GM12878 (cell line): ENCODE results near the gene CDH20. TPM values are rescaled to one million over a fixed set of nuclear protein-coding genes. Genes with fewer than 3 reads are reported as not detected.

Experiments used
- ATAC-seq: fragments of 200-7000 bp; cut with Tn5 transposase; 3 replicates; pipeline ENCODE4 v1.9.1; 2020; ENCODE audit warnings: mild to moderate bottlenecking, moderate library complexity
- BruUV-seq: library from RNA; stranded (reverse); fragments of 400-500 nt; replicated peaks from 2 replicates; lab custom pipeline; 2021; lab: Mats Ljungman, UMichigan
- CTCF ChIA-PET: fragments of 300-600 bp; sonication (Branson Sonifier 250); formaldehyde crosslinking; extraction: SDS; loops from one replicate; lab custom pipeline; 2021; ENCODE audit warnings: inconsistent platforms; lab: Yijun Ruan, JAX
- POLR2A ChIA-PET: fragments of 350-600 bp; formaldehyde crosslinking; extraction: SDS; loops from one replicate; lab custom pipeline; 2021; ENCODE audit warnings: inconsistent platforms; lab: Charles Lee
- RAD21 ChIA-PET: fragments of 300-600 bp; sonication (Branson Sonifier 250); formaldehyde crosslinking; loops from one replicate; lab custom pipeline; 2023; ENCODE audit warnings: antibody characterized with exemption; ENCODE audit not compliant: unreplicated experiment; lab: Charles Lee
- SMC1A ChIA-PET: fragments of 300-600 bp; sonication (Branson Sonifier 250); formaldehyde crosslinking; loops from one replicate; lab custom pipeline; 2023; ENCODE audit not compliant: unreplicated experiment, uncharacterized antibody; lab: Charles Lee
- DNase-seq: peaks from one replicate; pipeline ENCODE4 v3.0.0-alpha.2; 2011; ENCODE audit warnings: low read depth, low spot score
- FAIRE-seq: peaks from 3 replicates; lab custom pipeline; 2011; peaks lifted over from hg19 to GRCh38; lab: Jason Lieb, UNC
- H2AFZ ChIP-seq: 2 replicates; pipeline ENCODE4 v1.6.0; 2011; ENCODE audit warnings: low read depth, low read length, control low read depth; ENCODE audit not compliant: control insufficient read depth
- H3K27ac ChIP-seq: 2 replicates; pipeline ENCODE4 v1.5.1; 2011; ENCODE audit warnings: control low read depth; ENCODE audit not compliant: control insufficient read depth, insufficient read depth
- H3K27me3 ChIP-seq, 2 experiments: replicated peaks in 1 of 2; 2 replicates each; pipeline versions ENCODE4 v1.6.0 to v1.6.1; 2011; ENCODE audit warnings: low read length in 1 of 2; ENCODE audit not compliant: control insufficient read depth in 2 of 2, insufficient read depth in 2 of 2
- H3K36me3 ChIP-seq, 2 experiments: 2 replicates each; pipeline ENCODE4 v1.5.1; 2011; ENCODE audit warnings: low read length in 1 of 2; ENCODE audit not compliant: control insufficient read depth in 2 of 2, insufficient read depth in 2 of 2
- H3K4me1 ChIP-seq: 2 replicates; pipeline ENCODE4 v1.6.1; 2011; ENCODE audit warnings: mild to moderate bottlenecking, low read length, moderate library complexity, mixed read lengths; ENCODE audit not compliant: control insufficient read depth, insufficient read depth
- H3K4me2 ChIP-seq: 2 replicates; pipeline ENCODE4 v1.6.0; 2011; ENCODE audit warnings: control low read depth; ENCODE audit not compliant: control insufficient read depth, insufficient read depth
- H3K4me3 ChIP-seq: fragments of 200-600 bp; sonication (generic); 2 replicates; pipeline ENCODE4 v1.5.1; 2016
- H3K79me2 ChIP-seq: 2 replicates; pipeline ENCODE4 v1.6.0; 2011; ENCODE audit warnings: low read length; ENCODE audit not compliant: control insufficient read depth, insufficient read depth
- H3K9ac ChIP-seq: 2 replicates; pipeline ENCODE4 v1.8.0; 2011; ENCODE audit warnings: low read length, control low read depth, mixed read lengths; ENCODE audit not compliant: control insufficient read depth, insufficient read depth
- H3K9me3 ChIP-seq: replicated peaks from 3 replicates; pipeline ENCODE4 v1.5.1; 2011; ENCODE audit warnings: mild to moderate bottlenecking, low read length; ENCODE audit not compliant: control insufficient read depth, insufficient read depth
- H4K20me1 ChIP-seq: 2 replicates; pipeline ENCODE4 v1.6.0; 2011; ENCODE audit not compliant: control insufficient read depth, insufficient read depth
- BMI1 ChIP-seq: fragments of 450-650 bp; IDR thresholded peaks from 2 replicates; pipeline ENCODE4 v1.6.1; 2016; ENCODE audit warnings: mild to moderate bottlenecking, moderate library complexity, borderline replicate concordance
- CREM ChIP-seq: IDR thresholded peaks from 2 replicates; pipeline ENCODE4 v1.6.1; 2014; ENCODE audit warnings: antibody characterized with exemption, low read depth
- CTCF ChIP-seq, 3 experiments: IDR thresholded peaks in 2 of 3; conservative IDR thresholded peaks in 1 of 3; 2 replicates each; pipeline ENCODE4 v1.5.1; 2011; ENCODE audit warnings: low read depth in 3 of 3, low read length in 3 of 3, mild to moderate bottlenecking in 3 of 3, control low read depth in 2 of 3, moderate library complexity in 2 of 3, inconsistent platforms in 1 of 3, mixed read lengths in 1 of 3; ENCODE audit not compliant: control insufficient read depth in 2 of 3, insufficient read depth in 1 of 3; ENCODE audit errors: extremely low read depth in 1 of 3
- EP300 ChIP-seq, 2 experiments: fragments of 150-350 bp in 1 of 2; IDR thresholded peaks; 2 replicates each; pipeline ENCODE4 v1.6.1; 2011 to 2012; ENCODE audit warnings: low read depth in 2 of 2, low read length in 2 of 2, borderline replicate concordance in 1 of 2, improper control_type of control experiment in 1 of 2, inconsistent platforms in 1 of 2; ENCODE audit not compliant: control insufficient read depth in 1 of 2
- FOXK2 ChIP-seq: fragments of 450-650 bp; IDR thresholded peaks from 2 replicates; pipeline ENCODE4 v1.6.1; 2017; ENCODE audit warnings: mild to moderate bottlenecking, moderate library complexity
- HCFC1 ChIP-seq: fragments of 150-350 bp; IDR thresholded peaks from 2 replicates; pipeline ENCODE4 v1.6.1; 2014; ENCODE audit warnings: low read length
- KLF5 ChIP-seq: fragments of 450-650 bp; IDR thresholded peaks from 2 replicates; pipeline ENCODE4 v1.6.1; 2014; ENCODE audit warnings: mild to moderate bottlenecking; ENCODE audit not compliant: partially characterized antibody
- NFYB ChIP-seq: IDR thresholded peaks from 2 replicates; pipeline ENCODE4 v1.6.1; 2011; ENCODE audit warnings: low read depth, mild to moderate bottlenecking, low read length, improper control_type of control experiment, moderate library complexity; ENCODE audit not compliant: insufficient read depth
- NR2F1 ChIP-seq: fragments of 450-650 bp; conservative IDR thresholded peaks from 2 replicates; pipeline ENCODE4 v1.6.1; 2017; ENCODE audit warnings: mild to moderate bottlenecking
- POLR2A ChIP-seq: IDR thresholded peaks from 2 replicates; pipeline ENCODE4 v1.6.1; 2011; ENCODE audit warnings: low read depth, mild to moderate bottlenecking, low read length
- RFX5 ChIP-seq: IDR thresholded peaks from 2 replicates; pipeline ENCODE4 v1.6.1; 2011; ENCODE audit warnings: low read depth, low read length, improper control_type of control experiment
- TCF7 ChIP-seq: IDR thresholded peaks from 2 replicates; pipeline ENCODE4 v1.6.1; 2014; ENCODE audit warnings: antibody characterized with exemption, borderline replicate concordance
- YBX1 ChIP-seq: fragments of 450-650 bp; IDR thresholded peaks from 2 replicates; pipeline ENCODE4 v1.6.1; 2016; ENCODE audit warnings: antibody characterized with exemption
- ZBTB33 ChIP-seq: fragments of 450-650 bp; IDR thresholded peaks from 2 replicates; pipeline ENCODE4 v1.6.1; 2017; ENCODE audit warnings: mild to moderate bottlenecking
- ZNF207 ChIP-seq: fragments of 450-650 bp; IDR thresholded peaks from 2 replicates; pipeline ENCODE4 v1.6.1; 2014; ENCODE audit warnings: antibody characterized with exemption, mild to moderate bottlenecking, borderline replicate concordance
- ZSCAN29 ChIP-seq: fragments of 450-650 bp; IDR thresholded peaks from 2 replicates; pipeline ENCODE4 v1.6.1; 2017; ENCODE audit warnings: mild to moderate bottlenecking, moderate library complexity
- WGBS: methylation state at CpG from one replicate; pipeline ENCODE4 v1.1.6; 2016; ENCODE audit warnings: low lambda C conversion rate; ENCODE audit not compliant: insufficient replicate concordance, insufficient coverage; ENCODE audit errors: missing lambda C conversion rate; 5-methylcytosine and 5-hydroxymethylcytosine counted together
- in situ Hi-C: fragments of 300-500 bp; cut with MboI; formaldehyde crosslinking; loops from 9 replicates; pipeline ENCODE4 v1.14.3; 2018; ENCODE audit warnings: mixed read lengths
- intact Hi-C: fragments of 100-400 bp; cut with micrococcal nuclease; formaldehyde crosslinking; loops from one replicate; pipeline ENCODE4 v1.14.2; 2022; ENCODE audit not compliant: unreplicated experiment
- polyA plus RNA-seq, 11 experiments: library from polyadenylated mRNA; depleted of rRNA in 4 of 11; unstranded in 6 of 11; stranded (reverse) in 5 of 11; fragments of >200 nt; fragmentation: Nextera tagmentation in 4 of 11; fragmentation: Illumina TruSeq in 1 of 11; extraction: Ambion mirVana in 4 of 11; extraction: Trizol in 1 of 11; gene quantifications; 1 replicate in 1 of 11; 2 replicates in 10 of 11; pipeline versions ENCODE4 v1.2.1 to v1.2.3, GENCODE V29; 2011 to 2016; ENCODE audit warnings: inconsistent platforms in 2 of 11, missing spikeins in 2 of 11, low read depth in 1 of 11
- total RNA-seq, 4 experiments: library from RNA; depleted of rRNA in 3 of 4; stranded (reverse); fragments of >200 nt in 3 of 4; fragmentation: Illumina TruSeq in 1 of 4; extraction: Trizol in 1 of 4; gene quantifications; 2 replicates each; pipeline versions ENCODE4 v1.2.1 to v1.2.3, GENCODE V29; 2013 to 2021
- TF ChIP-seq, protein P1 (sequence below): fragments of 450-650 bp; IDR thresholded peaks from 2 replicates; pipeline ENCODE4 v1.6.1; 2017; ENCODE audit warnings: mild to moderate bottlenecking, moderate library complexity
- TF ChIP-seq, protein P2 (sequence below): IDR thresholded peaks from 2 replicates; pipeline ENCODE4 v1.6.1; 2012; ENCODE audit warnings: low read length, inconsistent platforms

CDH20 gene
- total and polyA plus RNA-seq, 10 of the 15 experiments (the other 5 are each of a cell fraction or from before 2014, with no cell fraction given) = not detected

GRCh38 chr18:61295153-61295552 is 38.1 kb upstream of the CDH20 start:
- no peaks in the 10 kb centered on the region for H3K4me1 ChIP-seq
- H3K79me2 ChIP-seq = no peaks in the 10 kb centered on the region
- SMC1A ChIA-PET = no interaction called here
- ATAC-seq = no peak
- no peaks in the 10 kb centered on the region for H3K9me3 ChIP-seq
- H3K4me2 ChIP-seq = no peak overlapping the region
- H2AFZ ChIP-seq = no peak overlapping the region
- 0% methylated on average over 1 of the region's 1 CpG for WGBS
- no peak for FAIRE-seq
- no peak overlapping the region for H3K9ac ChIP-seq
- no peak for DNase-seq
- H3K36me3 ChIP-seq = no peaks in the 10 kb centered on the region
- no peaks in the 10 kb centered on the region for H4K20me1 ChIP-seq
- intact Hi-C loops = no loop called here
- in situ Hi-C loops = no loop called here
- no peaks in the 10 kb centered on the region for H3K27me3 ChIP-seq
- no peak overlapping the region for H3K27ac ChIP-seq
- POLR2A ChIA-PET = no interaction called here
- CTCF ChIA-PET = no interaction called here
- RAD21 ChIA-PET = no interaction called here
- H3K4me3 ChIP-seq = no peak overlapping the region
- no TSS peak for BruUV-seq
- no peak for TF ChIP-seq BMI1
- TF ChIP-seq NFYB = no peak
- TF ChIP-seq RFX5 = no peak
- no peak for TF ChIP-seq POLR2A
- no peak for TF ChIP-seq ZSCAN29
- no peak for TF ChIP-seq TCF7
- TF ChIP-seq KLF5 = no peak
- TF ChIP-seq, protein P1, sequence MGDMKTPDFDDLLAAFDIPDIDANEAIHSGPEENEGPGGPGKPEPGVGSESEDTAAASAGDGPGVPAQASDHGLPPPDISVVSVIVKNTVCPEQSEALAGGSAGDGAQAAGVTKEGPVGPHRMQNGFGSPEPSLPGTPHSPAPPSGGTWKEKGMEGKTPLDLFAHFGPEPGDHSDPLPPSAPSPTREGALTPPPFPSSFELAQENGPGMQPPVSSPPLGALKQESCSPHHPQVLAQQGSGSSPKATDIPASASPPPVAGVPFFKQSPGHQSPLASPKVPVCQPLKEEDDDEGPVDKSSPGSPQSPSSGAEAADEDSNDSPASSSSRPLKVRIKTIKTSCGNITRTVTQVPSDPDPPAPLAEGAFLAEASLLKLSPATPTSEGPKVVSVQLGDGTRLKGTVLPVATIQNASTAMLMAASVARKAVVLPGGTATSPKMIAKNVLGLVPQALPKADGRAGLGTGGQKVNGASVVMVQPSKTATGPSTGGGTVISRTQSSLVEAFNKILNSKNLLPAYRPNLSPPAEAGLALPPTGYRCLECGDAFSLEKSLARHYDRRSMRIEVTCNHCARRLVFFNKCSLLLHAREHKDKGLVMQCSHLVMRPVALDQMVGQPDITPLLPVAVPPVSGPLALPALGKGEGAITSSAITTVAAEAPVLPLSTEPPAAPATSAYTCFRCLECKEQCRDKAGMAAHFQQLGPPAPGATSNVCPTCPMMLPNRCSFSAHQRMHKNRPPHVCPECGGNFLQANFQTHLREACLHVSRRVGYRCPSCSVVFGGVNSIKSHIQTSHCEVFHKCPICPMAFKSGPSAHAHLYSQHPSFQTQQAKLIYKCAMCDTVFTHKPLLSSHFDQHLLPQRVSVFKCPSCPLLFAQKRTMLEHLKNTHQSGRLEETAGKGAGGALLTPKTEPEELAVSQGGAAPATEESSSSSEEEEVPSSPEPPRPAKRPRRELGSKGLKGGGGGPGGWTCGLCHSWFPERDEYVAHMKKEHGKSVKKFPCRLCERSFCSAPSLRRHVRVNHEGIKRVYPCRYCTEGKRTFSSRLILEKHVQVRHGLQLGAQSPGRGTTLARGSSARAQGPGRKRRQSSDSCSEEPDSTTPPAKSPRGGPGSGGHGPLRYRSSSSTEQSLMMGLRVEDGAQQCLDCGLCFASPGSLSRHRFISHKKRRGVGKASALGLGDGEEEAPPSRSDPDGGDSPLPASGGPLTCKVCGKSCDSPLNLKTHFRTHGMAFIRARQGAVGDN = no peak
- TF ChIP-seq, protein P2, sequence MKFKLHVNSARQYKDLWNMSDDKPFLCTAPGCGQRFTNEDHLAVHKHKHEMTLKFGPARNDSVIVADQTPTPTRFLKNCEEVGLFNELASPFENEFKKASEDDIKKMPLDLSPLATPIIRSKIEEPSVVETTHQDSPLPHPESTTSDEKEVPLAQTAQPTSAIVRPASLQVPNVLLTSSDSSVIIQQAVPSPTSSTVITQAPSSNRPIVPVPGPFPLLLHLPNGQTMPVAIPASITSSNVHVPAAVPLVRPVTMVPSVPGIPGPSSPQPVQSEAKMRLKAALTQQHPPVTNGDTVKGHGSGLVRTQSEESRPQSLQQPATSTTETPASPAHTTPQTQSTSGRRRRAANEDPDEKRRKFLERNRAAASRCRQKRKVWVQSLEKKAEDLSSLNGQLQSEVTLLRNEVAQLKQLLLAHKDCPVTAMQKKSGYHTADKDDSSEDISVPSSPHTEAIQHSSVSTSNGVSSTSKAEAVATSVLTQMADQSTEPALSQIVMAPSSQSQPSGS = no peak
- no peak for TF ChIP-seq EP300 (IDR thresholded peaks at IDR 0.05; ENCODE audit: borderline replicate concordance in 1 of 2, control insufficient read depth in 1 of 2, low read depth in 2 of 2, low read length in 2 of 2)
- no peak for TF ChIP-seq HCFC1
- no peak for TF ChIP-seq CREM
- no peak for TF ChIP-seq CTCF (IDR thresholded peaks at IDR 0.05 in 2 of 3, conservative IDR thresholded peaks at IDR 0.05 in 1 of 3; ENCODE audit: control insufficient read depth in 2 of 3, extremely low read depth in 1 of 3, insufficient read depth in 1 of 3, low read depth in 3 of 3, low read length in 3 of 3)
- TF ChIP-seq YBX1 = no peak
- TF ChIP-seq NR2F1 = no peak
- TF ChIP-seq ZBTB33 = no peak
- no peak for TF ChIP-seq FOXK2
- no peak for TF ChIP-seq ZNF207
